Gastroesophageal sphincter (tissue), 4 donors: ENCODE measurements around the gene TGIF2. TPM values are rescaled to one million over a fixed set of nuclear protein-coding genes. Genes with fewer than 3 reads are reported as not detected.

Source experiments
- ATAC-seq: fragments of 150-250 bp; one replicate; pipeline ENCODE4 v1.9.1; 2016; ENCODE audit warnings: mild to moderate bottlenecking, moderate library complexity
- H3K27ac ChIP-seq, 4 donors: fragments of 200-600 bp; sonication (generic) in 3 of 4; 1 replicate in 3 of 4; 2 replicates in 1 of 4; pipeline ENCODE4 v1.5.1; 2016 to 2019
- H3K27me3 ChIP-seq: fragments of 200-600 bp; sonication (generic); one replicate; pipeline ENCODE4 v1.5.1; 2019
- H3K36me3 ChIP-seq, 2 donors: fragments of 200-600 bp; sonication (generic); one replicate each; pipeline ENCODE4 v1.5.1; 2019; ENCODE audit warnings: control low read depth in 1 of 2
- H3K4me1 ChIP-seq, 3 donors: fragments of 200-600 bp; sonication (generic); 1 replicate in 2 of 3; 2 replicates in 1 of 3; pipeline ENCODE4 v1.5.1; 2016 to 2019; ENCODE audit warnings: control low read depth in 2 of 3
- H3K4me3 ChIP-seq, 2 donors: fragments of 200-600 bp; sonication (generic); one replicate each; pipeline ENCODE4 v1.5.1; 2019; ENCODE audit warnings: mild to moderate bottlenecking in 1 of 2, moderate library complexity in 1 of 2
- H3K9me3 ChIP-seq, 3 donors: fragments of 200-600 bp; sonication (generic); one replicate each; pipeline ENCODE4 v1.5.1; 2017 to 2019; ENCODE audit warnings: control low read depth in 2 of 3
- EP300 ChIP-seq: sonication (generic); formaldehyde crosslinking; IDR thresholded peaks from one replicate; pipeline ENCODE4 v1.6.1; 2017; ENCODE audit warnings: antibody characterized with exemption, mild to moderate bottlenecking
- POLR2A ChIP-seq, 2 donors: fragments of 450-650 bp; IDR thresholded peaks; one replicate each; pipeline ENCODE4 v1.6.1; 2017; ENCODE audit warnings: antibody characterized with exemption in 2 of 2, mild to moderate bottlenecking in 2 of 2, moderate library complexity in 1 of 2
- POLR2AphosphoS5 ChIP-seq: sonication (generic); formaldehyde crosslinking; IDR thresholded peaks from one replicate; pipeline ENCODE4 v1.6.1; 2017; ENCODE audit warnings: antibody characterized with exemption
- WGBS, 2 donors: methylation state at CpG; one replicate each; pipeline ENCODE4 v1.1.5; 2018; ENCODE audit warnings: low coverage in 1 of 2; 5-methylcytosine and 5-hydroxymethylcytosine counted together
- total RNA-seq, 4 donors: library from RNA; depleted of rRNA; stranded (reverse); fragments of >200 nt; gene quantifications; one replicate each; pipeline ENCODE4 v1.1.0, GENCODE V29; 2016
- TF ChIP-seq, protein P1 (sequence below), 4 experiments: fragments of 200-600 bp in 2 of 4; fragments of 450-650 bp in 2 of 4; sonication (generic) in 1 of 4; IDR thresholded peaks; one replicate each; pipeline ENCODE4 v1.5.1; 2017 to 2019; ENCODE audit warnings: antibody characterized with exemption in 4 of 4, mild to moderate bottlenecking in 2 of 4, moderate library complexity in 2 of 4

Gene TGIF2
- total RNA-seq, 4 donors from 2014 or later, result 7.2 to 14.0 (median 9.4) TPM

DNA sequence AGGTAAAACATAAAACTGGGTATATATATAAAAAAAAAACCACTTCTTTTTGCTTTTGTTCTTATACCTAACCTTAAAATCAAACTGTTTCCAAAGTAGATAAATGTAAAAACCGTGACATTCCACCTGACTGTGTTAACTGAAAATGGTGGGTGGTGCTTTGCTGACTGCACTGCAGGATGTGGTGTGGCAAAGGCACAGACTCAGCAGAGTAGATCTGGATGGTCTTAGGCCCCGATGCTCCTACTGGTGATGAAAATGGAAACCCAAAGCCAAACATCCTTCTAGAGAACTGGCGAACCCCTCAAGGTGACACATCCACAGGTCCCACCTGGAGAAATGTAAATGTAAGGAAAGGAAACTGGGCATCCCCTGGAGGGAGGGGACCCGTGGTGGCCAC, 8.9 kb downstream of the TGIF2 start:
- ATAC-seq, result no peak
- TF ChIP-seq POLR2AphosphoS5, result no peak
- no peak for TF ChIP-seq POLR2A (IDR thresholded peaks at IDR 0.05)
- no peak for TF ChIP-seq EP300
- TF ChIP-seq, protein P1, sequence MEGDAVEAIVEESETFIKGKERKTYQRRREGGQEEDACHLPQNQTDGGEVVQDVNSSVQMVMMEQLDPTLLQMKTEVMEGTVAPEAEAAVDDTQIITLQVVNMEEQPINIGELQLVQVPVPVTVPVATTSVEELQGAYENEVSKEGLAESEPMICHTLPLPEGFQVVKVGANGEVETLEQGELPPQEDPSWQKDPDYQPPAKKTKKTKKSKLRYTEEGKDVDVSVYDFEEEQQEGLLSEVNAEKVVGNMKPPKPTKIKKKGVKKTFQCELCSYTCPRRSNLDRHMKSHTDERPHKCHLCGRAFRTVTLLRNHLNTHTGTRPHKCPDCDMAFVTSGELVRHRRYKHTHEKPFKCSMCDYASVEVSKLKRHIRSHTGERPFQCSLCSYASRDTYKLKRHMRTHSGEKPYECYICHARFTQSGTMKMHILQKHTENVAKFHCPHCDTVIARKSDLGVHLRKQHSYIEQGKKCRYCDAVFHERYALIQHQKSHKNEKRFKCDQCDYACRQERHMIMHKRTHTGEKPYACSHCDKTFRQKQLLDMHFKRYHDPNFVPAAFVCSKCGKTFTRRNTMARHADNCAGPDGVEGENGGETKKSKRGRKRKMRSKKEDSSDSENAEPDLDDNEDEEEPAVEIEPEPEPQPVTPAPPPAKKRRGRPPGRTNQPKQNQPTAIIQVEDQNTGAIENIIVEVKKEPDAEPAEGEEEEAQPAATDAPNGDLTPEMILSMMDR (IDR thresholded peaks at IDR 0.05), result no peak
- H3K36me3 ChIP-seq, result peaks cover 0 to 58% of the 10 kb centered on the region in 2 donors
- H3K27ac ChIP-seq, result no peak overlapping the region
- H3K4me1 ChIP-seq, result no peaks in the 10 kb centered on the region
- no peak overlapping the region for H3K4me3 ChIP-seq
- H3K9me3 ChIP-seq, result no peaks in the 10 kb centered on the region
- no peaks in the 10 kb centered on the region for H3K27me3 ChIP-seq
- WGBS, 2 donors, result 76 to 84% methylated on average over 2 to 4 of the region's 4 CpGs

DNA sequence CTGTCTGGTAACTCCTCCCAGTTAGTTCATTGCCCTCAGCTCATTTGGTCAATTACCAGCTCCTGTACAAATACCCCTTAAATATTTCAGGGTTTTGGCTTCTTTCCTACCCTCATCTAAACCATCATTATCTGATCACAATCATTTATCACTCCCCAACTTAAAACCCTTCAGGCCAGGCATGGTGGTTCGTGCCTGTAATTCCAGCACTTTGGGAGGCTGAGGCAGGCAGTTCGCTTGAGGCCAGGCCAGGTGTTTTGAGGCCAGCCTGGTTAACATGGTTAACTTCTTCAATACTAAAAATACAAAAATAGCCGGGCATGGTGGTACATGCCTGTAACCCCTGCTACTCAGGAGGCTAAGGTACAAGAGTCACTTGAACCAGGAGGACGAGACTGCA, 9.4 kb downstream of the TGIF2 start:
- Histone ChIP-seq H3K4me3 (no peak overlapping the region), H3K27me3 (no peaks in the 10 kb centered on the region), H3K4me1 (no peaks in the 10 kb centered on the region), H3K36me3 (peaks cover 0 to 62% of the 10 kb centered on the region in 2 donors), H3K27ac (no peak overlapping the region), H3K9me3 (no peaks in the 10 kb centered on the region)
- WGBS, 2 donors, result 87 to 100% methylated on average over 3 to 4 of the region's 4 CpGs
- TF ChIP-seq, protein P1 (IDR thresholded peaks at IDR 0.05), result no peak
- TF ChIP-seq EP300, result no peak
- TF ChIP-seq POLR2AphosphoS5, result no peak
- TF ChIP-seq POLR2A (IDR thresholded peaks at IDR 0.05), result no peak
- ATAC-seq, result no peak

DNA sequence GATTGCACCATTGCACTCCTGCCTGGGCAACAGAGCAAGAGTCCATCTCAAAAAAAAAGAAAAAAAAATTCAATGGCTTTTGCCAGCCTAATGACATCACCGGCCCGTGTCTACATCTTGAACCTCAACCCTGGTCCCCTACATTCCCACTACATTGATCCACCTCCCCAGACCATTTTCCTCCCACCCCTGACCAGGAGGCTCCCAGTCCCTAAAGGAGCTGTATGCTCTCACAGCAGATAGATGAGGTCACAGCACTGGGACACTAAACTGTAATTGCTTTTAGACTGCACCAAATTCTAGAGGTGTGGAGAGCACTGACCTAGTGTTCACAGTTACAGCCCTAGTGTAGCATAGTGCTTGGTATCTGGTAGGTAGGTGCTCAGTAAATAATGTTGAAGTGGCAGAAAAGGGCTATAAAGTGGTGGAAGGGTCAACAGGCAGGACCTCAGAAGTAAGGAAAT, 10.7 kb downstream of the TGIF2 start:
- H3K9me3 ChIP-seq, result no peaks in the 10 kb centered on the region
- H3K27me3 ChIP-seq, result no peaks in the 10 kb centered on the region
- TF ChIP-seq, protein P1 (IDR thresholded peaks at IDR 0.05), result no peak
- no peak for TF ChIP-seq POLR2A (IDR thresholded peaks at IDR 0.05)
- TF ChIP-seq POLR2AphosphoS5, result no peak
- no peak for TF ChIP-seq EP300
- 71 to 81% methylated on average over 2 of the region's 2 CpGs for WGBS, 2 donors
- no peak for ATAC-seq
- no peak overlapping the region for H3K27ac ChIP-seq
- peaks cover 0 to 60% of the 10 kb centered on the region in 2 donors for H3K36me3 ChIP-seq
- no peak overlapping the region for H3K4me3 ChIP-seq
- H3K4me1 ChIP-seq, result no peaks in the 10 kb centered on the region

DNA sequence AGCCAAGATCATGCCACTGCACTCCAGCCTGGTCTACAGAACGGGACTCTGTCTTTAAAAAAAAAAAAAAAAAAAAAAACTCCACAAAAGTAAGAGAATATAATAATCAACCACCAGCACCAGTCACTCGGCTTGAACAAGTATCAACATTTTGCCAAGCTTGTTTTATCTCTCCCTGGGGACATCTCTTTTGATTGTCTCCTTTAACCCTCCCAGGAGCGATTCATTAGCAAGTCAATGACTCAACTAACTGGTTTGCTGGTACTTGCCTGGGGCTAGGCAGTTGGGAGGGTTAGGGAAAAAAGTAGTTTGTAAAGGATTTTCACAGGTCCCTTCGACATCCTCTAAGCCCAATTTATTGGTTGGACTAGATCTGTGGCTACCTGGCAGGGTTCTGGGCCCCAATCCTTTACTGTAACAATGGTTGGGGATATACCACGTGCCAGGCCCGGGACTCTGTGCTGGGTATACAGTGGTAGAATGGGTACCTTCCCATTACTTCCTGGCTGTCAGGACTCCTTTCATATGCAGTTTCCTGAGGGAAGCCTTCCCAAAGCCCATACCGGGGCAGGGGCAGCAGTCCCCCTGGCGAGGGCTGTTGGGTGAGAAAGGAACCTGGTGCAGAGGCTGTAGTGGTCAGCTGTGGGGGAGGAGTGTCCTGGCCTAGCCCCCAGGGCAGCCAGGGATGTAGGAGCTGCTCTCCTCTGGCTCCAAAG, 12.2 kb downstream of the TGIF2 start:
- H3K27me3 ChIP-seq, result no peaks in the 10 kb centered on the region
- H3K4me1 ChIP-seq, result no peaks in the 10 kb centered on the region
- H3K4me3 ChIP-seq, result no peak overlapping the region
- peaks cover 0 to 60% of the 10 kb centered on the region in 2 donors for H3K36me3 ChIP-seq
- ATAC-seq, result no peak
- TF ChIP-seq EP300 (no peak), POLR2AphosphoS5 (no peak), POLR2A (IDR thresholded peaks at IDR 0.05) (no peak)
- TF ChIP-seq, protein P1 (IDR thresholded peaks at IDR 0.05), result no peak
- H3K9me3 ChIP-seq, result no peaks in the 10 kb centered on the region
- 76% methylated on average over 6 of the region's 8 CpGs; no CpG with 5 or more reads in 1 of the 2 donors for WGBS, 2 donors
- no peak overlapping the region for H3K27ac ChIP-seq
